Measurements from ENCODE around the gene SLCO3A1.
"Not testable (repeated sequence)": the region's sequence is repeated elsewhere in the genome, so short reads cannot be mapped to it uniquely, and the experiment has no call there.

The SLCO3A1 gene

GRCh38 chr15:92061511-92062195 lies 208.1 kb downstream of the SLCO3A1 start:
- ChIA-PET POLR2A (ENCODE audit: low non-redundant PET) (no interaction called here), CTCF (interaction anchor here (0.7 to 0.9 kb wide), 2 partner anchors 8 to 16 kb away, joined by 3 to 4 read pairs; no protein-coding TSS in a partner anchor)

GRCh38 chr15:92062505-92062904 lies 209.0 kb downstream of the SLCO3A1 start:
- CTCF ChIA-PET = no interaction called here
- H3K27ac ChIP-seq = no peak overlapping the region
- POLR2A ChIA-PET (ENCODE audit: low non-redundant PET) = no interaction called here
- TF ChIP-seq CTCF (conservative IDR thresholded peaks at IDR 0.05; ENCODE audit: low read depth) = no peak
- DNase-seq (ENCODE audit: low spot score) = no peak

More at GRCh38 chr15:92061511-92062195, 208.1 kb downstream of the SLCO3A1 start:
- H3K27ac ChIP-seq = no peak overlapping the region
- TF ChIP-seq CTCF (conservative IDR thresholded peaks at IDR 0.05; ENCODE audit: low read depth) = no peak
- no peak for DNase-seq (ENCODE audit: low spot score)

- POLR2A ChIA-PET (ENCODE audit: low non-redundant PET) = no interaction called here
- H3K27ac ChIP-seq = no peak overlapping the region
- no peak for TF ChIP-seq CTCF (conservative IDR thresholded peaks at IDR 0.05; ENCODE audit: low read depth)
- DNase-seq (ENCODE audit: low spot score) = no peak
- CTCF ChIA-PET = no interaction called here
These were observed 214.6 kb downstream of the SLCO3A1 start for GRCh38 chr15:92068121-92068520.

GRCh38 chr15:92069308-92070250 lies 216.1 kb downstream of the SLCO3A1 start:
- peak; percentile 91 for DNase-seq (ENCODE audit: low spot score)
- CTCF ChIA-PET = interaction anchor here (0.7 kb wide), 1 partner anchor 16 kb away, joined by 3 read pairs; no protein-coding TSS in a partner anchor
- POLR2A ChIA-PET (ENCODE audit: low non-redundant PET) = no interaction called here
- H3K27ac ChIP-seq = peak overlapping the region; percentile 72
- no peak for TF ChIP-seq CTCF (conservative IDR thresholded peaks at IDR 0.05; ENCODE audit: low read depth)

GRCh38 chr15:92070251-92070650 lies 216.7 kb downstream of the SLCO3A1 start:
- DNase-seq (ENCODE audit: low spot score); POLR2A ChIA-PET (ENCODE audit: low non-redundant PET); CTCF ChIA-PET: not testable (repeated sequence)
- H3K27ac ChIP-seq = peak overlapping the region; percentile 72

GRCh38 chr15:92071045-92071634 lies 217.6 kb downstream of the SLCO3A1 start:
- ChIA-PET POLR2A (ENCODE audit: low non-redundant PET) (interaction anchor here (0.6 kb wide), 1 partner anchor 16 kb away, joined by 3 read pairs; no protein-coding TSS in a partner anchor), CTCF (interaction anchor here (0.8 kb wide), 1 partner anchor 218 kb away, joined by 3 read pairs; no protein-coding TSS in a partner anchor)
- peak overlapping the region; percentile 14 for H3K27ac ChIP-seq
- no peak for DNase-seq (ENCODE audit: low spot score)
- no peak for TF ChIP-seq CTCF (conservative IDR thresholded peaks at IDR 0.05; ENCODE audit: low read depth)
